NCI-H460 (cell line): ENCODE data around the gene NFATC2IP. TPM values are rescaled to one million over a fixed set of nuclear protein-coding genes. Genes with fewer than 3 reads are reported as not detected.
"Not testable (repeated sequence)": the region's sequence is repeated elsewhere in the genome, so short reads cannot be mapped to it uniquely, and the experiment has no call there.

Experiments
- DNase-seq: peaks from one replicate; pipeline ENCODE4 v3.0.0-alpha.2; 2016; ENCODE audit warnings: low read depth; ENCODE audit errors: extremely low read depth
- total RNA-seq: library from RNA; depleted of rRNA; stranded (reverse); fragments of >200 nt; shearing (Covaris generic); gene quantifications from 2 replicates; pipeline ENCODE4 v1.2.3, GENCODE V29; 2014; rRNA removed

The NFATC2IP gene
- total RNA-seq, 1 experiment from 2014 or later: 28.6 TPM

DNA sequence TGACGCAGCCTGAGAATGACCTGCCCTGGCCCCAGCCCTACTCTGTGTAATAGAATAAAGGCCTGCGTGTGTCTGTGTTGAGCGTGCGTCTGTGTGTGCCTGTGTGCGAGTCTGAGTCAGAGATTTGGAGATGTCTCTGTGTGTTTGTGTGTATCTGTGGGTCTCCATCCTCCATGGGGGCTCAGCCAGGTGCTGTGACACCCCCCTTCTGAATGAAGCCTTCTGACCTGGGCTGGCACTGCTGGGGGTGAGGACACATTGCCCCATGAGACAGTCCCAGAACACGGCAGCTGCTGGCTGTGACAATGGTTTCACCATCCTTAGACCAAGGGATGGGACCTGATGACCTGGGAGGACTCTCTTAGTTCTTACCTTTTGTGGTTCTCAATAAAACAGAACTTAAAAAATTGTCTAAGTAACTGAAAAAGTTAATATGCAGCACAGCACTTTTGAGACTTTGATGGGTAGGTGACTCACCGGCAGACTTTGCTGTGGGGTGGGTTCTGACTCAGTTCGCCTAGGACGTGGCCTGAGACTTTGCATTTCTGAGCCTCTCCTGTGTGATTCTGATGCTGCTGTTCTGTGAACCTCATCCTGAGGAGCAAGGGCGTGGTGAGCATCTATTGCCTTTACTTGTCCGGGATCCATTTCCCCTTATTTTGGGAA, 39.8 kb downstream of the NFATC2IP start:
- DNase-seq: no peak

DNA sequence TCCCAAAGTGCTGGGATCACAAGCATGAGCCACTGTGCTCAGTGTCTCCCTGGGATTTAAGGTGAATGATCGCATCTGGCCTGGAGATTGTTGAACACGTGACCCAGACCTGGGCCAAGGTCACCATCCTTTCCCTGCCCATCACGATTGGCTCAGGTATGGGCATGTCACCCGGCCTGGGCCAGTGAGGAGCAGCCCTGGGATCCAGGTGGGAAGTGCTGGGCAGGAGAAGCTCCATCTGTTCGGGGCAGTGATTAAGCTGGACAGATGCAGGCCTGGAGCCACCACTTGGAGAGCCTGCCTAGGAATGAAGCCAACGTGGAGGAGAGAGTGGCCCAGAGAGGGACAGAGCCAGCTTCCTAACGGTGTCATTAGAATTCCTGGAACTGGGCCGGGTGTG, 41.0 kb downstream of the NFATC2IP start:
- DNase-seq: no peak

DNA sequence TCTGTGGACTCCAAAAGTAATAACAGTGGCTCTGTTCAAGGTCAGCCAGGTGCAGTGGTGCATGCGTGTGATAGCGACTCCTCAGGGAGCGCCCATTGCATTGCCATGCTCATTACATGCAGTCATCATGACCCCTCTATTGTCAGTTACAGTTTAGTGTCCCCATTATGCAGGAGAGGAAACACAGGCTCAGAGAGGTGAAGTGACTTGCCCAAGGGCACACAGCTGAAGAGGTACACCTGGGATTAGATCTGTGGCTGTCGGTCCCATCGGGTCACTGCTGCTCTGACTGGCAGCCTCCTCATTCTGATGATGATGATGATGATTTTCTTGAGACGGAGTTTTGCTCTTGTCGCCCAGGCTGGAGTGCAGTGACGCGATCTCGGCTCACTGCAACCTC, 41.8 kb downstream of the NFATC2IP start:
- DNase-seq: no peak

- no peak for DNase-seq
Observed at GRCh38 chr16:28998837-28999236, 48.1 kb downstream of the NFATC2IP start.

GRCh38 chr16:28999577-28999976, 48.8 kb downstream of the NFATC2IP start:
- no peak for DNase-seq

DNA sequence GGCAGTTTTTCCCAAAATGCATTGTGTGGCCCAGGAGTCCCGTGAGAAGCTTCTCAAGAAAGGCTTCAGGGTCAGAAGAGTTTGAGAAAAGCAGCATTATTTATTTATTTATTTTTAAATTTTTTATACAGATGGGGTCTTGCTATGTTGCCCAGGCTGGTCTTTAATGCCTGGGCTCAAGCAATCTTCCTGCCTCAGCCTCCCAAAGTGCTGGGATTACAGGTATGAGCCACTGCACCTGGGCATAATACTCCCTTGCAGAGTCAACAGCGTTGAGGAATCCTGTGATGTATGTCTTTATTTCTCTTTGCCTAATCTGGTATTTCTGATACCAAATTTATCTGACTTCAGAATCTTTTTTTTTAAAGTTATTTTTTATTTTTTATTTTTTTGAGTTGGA, 49.3 kb downstream of the NFATC2IP start:
- no peak for DNase-seq

- not testable (repeated sequence) for DNase-seq
Observed at GRCh38 chr16:29004496-29005139, 53.9 kb downstream of the NFATC2IP start.

DNA sequence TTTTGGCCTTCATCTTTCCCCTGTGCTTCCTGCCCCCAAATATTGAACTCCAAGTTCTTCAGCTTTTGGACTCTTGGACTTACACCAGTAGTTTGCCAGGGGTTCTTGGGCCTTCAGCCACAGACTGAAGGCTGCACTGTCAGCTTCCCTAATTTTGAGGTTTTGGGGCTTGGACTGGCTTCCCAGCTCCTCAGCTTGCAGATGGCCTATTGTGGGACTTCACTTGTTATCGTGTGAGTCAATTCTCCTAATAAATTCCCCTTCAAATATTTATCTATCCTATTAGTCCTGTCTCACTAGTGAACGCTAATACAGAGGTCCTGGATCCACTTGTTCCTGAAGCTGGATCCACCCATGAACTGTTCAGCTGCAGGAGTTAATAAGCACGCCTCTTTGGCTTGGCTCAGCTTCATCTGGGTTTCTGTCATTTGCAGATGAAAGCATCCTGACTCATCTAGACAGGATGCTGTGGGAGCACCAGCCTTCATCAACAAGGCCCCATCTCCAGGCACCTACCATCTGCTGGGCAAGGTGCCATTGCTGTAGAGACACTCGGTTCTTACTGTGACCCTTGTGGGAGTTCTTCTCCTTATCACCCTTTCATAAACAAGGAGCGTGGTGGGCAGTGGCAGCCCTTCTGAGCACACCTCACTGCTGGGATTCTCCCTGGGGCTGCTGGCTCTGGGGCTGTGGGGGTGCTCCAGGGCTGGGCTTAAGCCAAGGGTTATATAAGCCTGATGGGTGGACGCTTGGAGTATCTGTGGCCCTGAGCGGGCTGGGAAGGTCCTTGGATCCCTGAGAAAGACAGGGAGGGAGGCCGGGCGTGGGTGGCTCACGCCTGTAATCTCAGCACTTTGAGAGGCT, 57.2 kb downstream of the NFATC2IP start:
- no peak for DNase-seq

- no peak for DNase-seq
Observed at GRCh38 chr16:29009050-29009837, 58.5 kb downstream of the NFATC2IP start.

GRCh38 chr16:29009838-29010166, 59.1 kb downstream of the NFATC2IP start:
- no peak for DNase-seq

- DNase-seq: no peak
Observed at GRCh38 chr16:29011112-29011511, 60.4 kb downstream of the NFATC2IP start.

DNA sequence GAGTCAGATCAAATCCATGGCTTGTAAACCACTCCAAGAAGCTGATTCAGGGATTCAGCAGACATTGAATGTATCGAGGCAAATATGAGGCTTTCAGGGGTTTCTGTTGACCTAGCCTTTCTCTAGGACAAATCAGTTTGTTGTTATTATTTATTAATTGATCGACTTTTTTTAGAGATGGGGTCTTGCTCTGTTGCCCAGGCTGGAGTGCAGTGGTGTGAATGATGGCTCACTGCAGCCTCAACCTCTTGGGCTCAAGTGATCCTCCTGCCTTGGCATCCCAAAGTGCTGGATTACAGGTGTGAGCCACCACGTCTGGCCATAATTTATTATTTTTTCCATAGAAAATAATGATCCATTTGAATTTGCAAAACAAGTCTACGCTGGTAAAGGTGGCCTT, 61.1 kb downstream of the NFATC2IP start:
- DNase-seq: no peak

- DNase-seq: no peak
Observed at GRCh38 chr16:29012913-29013553, 62.3 kb downstream of the NFATC2IP start.

DNA sequence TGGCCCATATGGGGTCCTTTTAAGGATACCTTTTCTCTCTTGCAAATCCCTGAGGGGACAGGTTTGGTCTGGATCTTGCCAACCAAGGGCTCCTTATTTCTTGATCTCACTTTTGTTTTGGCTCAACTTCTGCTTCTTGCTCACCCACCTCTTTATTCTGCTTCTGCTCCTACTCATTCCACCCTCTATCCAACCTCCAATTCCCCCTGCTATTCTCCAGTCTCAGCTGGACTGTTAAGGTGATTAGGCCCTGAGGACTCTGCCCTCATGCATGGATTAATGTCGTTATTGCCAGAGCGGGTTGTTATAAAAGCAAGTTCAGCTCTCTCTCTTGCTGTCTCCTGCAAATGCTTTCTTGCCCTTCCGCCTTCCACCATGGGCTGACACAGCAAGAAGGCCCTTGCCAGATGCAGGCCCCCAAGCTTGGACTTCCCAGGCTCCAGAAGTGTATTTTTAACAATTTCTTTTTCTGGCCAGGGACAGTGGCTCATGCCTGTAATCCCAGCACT, 63.9 kb downstream of the NFATC2IP start:
- no peak for DNase-seq

Other genes starting within 250 kb of the NFATC2IP start
- 159 and 242 TPM in 2 replicates for gene EIF3C, start 239.5 kb upstream of the NFATC2IP start, total RNA-seq
- 3.7 and 4.6 TPM in 2 replicates for gene NPIPB9, start 199.2 kb upstream of the NFATC2IP start, total RNA-seq
- 82.0 and 97.1 TPM in 2 replicates for gene ATXN2L, start 127.9 kb upstream of the NFATC2IP start, total RNA-seq
- 231 and 245 TPM in 2 replicates for gene TUFM, start 104.6 kb upstream of the NFATC2IP start, total RNA-seq
- gene SH2B1, start 87.1 kb upstream of the NFATC2IP start, total RNA-seq: 16.2 and 16.8 TPM in 2 replicates
- 1.3 and 2.4 TPM in 2 replicates for gene ATP2A1, start 72.4 kb upstream of the NFATC2IP start, total RNA-seq
- 7.6 and 9.7 TPM in 2 replicates for gene RABEP2, start 25.7 kb upstream of the NFATC2IP start, total RNA-seq
- gene CD19, start 19.0 kb upstream of the NFATC2IP start, total RNA-seq: not detected in 2 replicates
- gene SPNS1, start 23.8 kb downstream of the NFATC2IP start, total RNA-seq: 51.2 and 67.7 TPM in 2 replicates
- gene LAT, start 34.1 kb downstream of the NFATC2IP start, total RNA-seq: 1.9 TPM in 2 replicates